ENCODE measurements around the gene CTSS. TPM values are rescaled to one million over a fixed set of nuclear protein-coding genes. Genes with fewer than 3 reads are reported as not detected.

Gene CTSS
- 2.7 and 5.2 TPM in 2 replicates for total RNA-seq

DNA sequence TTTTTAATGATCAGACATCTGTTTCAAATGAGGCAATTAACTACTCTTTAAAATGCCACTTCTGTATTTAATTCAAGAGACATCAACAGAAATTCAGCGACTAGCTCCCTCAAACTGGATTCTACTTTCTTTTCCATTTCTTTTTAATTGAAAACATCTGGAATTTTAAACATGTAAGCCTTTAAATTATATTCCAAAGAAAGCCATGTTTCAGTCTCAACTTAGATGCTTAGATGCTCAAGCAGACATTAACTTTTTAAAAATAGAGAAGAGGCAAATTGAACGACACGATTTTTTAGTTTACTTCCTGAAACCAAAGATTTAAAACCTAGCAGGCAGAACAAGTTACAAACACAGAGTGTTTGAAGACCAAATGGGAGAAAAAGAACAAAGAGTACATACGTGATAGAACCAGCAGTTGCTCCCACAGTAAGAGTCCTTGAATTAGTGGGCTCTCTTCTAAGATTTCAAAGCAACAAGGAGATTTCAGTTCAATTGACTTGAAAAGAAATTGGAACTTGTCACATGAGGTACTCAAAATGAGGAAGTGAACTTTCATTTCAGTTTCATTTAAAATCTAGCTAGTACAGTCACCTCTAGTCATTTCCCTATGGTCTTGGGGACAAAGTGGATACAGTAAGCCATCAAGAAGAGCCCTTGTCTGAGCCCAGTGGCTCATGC lies at the start of gene CTSS:
TSS of gene CTSS (minus strand) at position 483 of the 681 bp plus-strand sequence. CDS start 1,015 bp downstream, outside the sequence.

DNA sequence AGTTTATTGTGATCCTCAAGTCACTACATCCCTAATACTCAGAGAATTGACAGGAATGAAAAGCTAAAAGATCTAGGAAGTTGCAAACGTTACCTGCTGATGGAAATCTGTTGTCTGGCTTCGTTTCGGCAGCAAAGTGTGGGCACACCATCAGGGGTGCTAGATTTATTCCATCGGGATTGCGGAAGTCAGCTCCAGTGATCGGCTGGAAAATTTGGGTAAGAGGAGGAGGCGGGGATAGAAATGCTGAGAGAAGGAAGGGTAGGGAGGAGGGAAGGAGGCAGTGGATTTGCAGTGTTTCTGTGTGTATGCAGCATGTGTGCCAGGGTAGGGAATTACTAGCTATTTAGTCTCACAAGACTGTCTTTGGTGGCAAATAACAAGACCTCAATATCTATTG lies 42.5 kb upstream of the CTSS start, which contains the start of gene CTSK:
TSS of gene CTSK (minus strand) at position 140 of the 400 bp plus-strand sequence. CDS start 1,455 bp downstream, outside the sequence.

DNA sequence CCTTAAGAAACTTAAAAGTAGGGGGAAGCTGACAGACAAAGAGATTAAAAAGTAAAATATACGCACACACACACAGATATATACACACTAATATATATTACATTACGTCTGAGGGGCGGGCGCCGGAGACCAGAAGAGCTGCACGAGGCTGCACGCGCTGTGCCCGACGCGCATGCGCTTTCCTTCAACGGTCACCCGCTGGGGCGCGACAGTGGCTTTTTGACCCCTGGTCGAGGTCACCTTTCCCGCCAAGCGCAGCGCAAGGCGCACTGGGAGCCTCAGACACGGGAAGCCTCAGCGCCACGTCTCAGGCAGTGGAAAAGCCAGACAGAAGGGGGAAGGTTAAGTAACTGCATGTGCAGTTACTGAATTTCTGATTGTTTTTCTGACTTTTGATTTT lies 44.9 kb downstream of the CTSS start, which contains the start of gene HORMAD1:
TSS of gene HORMAD1 (minus strand) at position 193 of the 400 bp plus-strand sequence. CDS start 1,390 bp downstream, outside the sequence.

DNA sequence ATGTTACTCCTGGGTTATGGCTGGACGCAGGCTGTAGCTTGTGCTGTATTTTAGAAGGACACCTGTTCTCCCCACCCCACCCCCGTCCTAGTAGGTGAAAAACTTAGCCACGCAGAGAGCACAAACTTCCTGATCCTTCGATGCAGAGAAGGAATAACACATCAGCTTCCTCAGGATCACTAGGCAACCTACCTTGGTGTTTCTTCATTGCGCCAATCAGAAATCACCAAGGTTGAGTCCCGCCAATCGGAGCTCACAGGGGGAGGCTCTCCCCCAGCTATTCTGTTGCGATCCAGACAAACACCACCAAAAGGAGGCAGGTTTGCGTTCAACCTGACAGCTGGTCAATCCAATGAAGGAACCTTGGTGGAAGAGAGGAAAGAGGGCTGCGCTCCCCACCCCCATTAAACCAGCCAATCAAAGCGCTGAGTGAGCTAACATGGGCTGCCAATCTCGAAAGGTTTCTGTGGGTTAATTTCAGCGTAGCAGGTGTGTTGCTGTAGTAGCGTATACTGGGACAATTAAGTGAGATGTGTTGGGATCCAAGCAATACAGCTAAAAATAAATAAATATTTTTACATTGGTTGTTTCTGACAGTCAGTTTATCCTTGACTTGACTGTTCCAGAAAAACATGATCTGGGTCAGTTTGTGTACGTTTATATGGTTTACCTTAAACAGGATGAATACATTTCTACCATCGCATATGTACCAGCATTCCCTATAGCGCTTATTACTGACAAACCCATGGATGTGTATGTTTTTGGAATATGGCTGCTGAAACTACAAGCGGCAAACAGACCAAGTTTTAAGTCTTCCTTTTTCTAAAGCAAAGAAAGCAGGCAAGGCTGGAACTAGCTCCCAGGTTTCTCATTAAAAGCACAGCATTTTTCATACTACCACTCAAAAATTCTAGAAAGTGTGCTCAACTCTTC lies 68.3 kb downstream of the CTSS start, which contains the start of gene GOLPH3L:
TSS of gene GOLPH3L (minus strand) at position 160 of the 933 bp plus-strand sequence. CDS start 2,316 bp downstream, outside the sequence.

Other genes with a start within 250 kb of the CTSS start
- gene ADAMTSL4, start 216.4 kb downstream of the CTSS start, total RNA-seq = 2.1 and 2.9 TPM in 2 replicates
- gene MCL1, start 186.2 kb downstream of the CTSS start, total RNA-seq = 296 and 333 TPM in 2 replicates
- gene ENSA, start 136.2 kb downstream of the CTSS start, total RNA-seq = 98.6 and 166 TPM in 2 replicates
- 11.1 and 16.0 TPM in 2 replicates for gene GOLPH3L, start 68.6 kb downstream of the CTSS start, total RNA-seq
- not detected in 2 replicates for gene HORMAD1, start 44.9 kb downstream of the CTSS start, total RNA-seq
- gene CTSK, start 42.5 kb upstream of the CTSS start, total RNA-seq = 199 and 485 TPM in 2 replicates
- gene ARNT, start 110.8 kb upstream of the CTSS start, total RNA-seq = 38.3 and 52.6 TPM in 2 replicates
- not detected in 2 replicates for gene CTXND2, start 121.4 kb upstream of the CTSS start, total RNA-seq
- gene SETDB1, start 160.6 kb upstream of the CTSS start, total RNA-seq = 31.2 and 35.1 TPM in 2 replicates
- gene CERS2, start 209.1 kb upstream of the CTSS start, total RNA-seq = 78.4 and 110 TPM in 2 replicates
- gene ANXA9, start 216.5 kb upstream of the CTSS start, total RNA-seq = 1.1 and 1.3 TPM in 2 replicates
- gene MINDY1, start 241.1 kb upstream of the CTSS start, total RNA-seq = 5.7 and 6.0 TPM in 2 replicates
- gene PRUNE1, start 242.7 kb upstream of the CTSS start, total RNA-seq = 4.0 and 4.6 TPM in 2 replicates